ENCODE measurements around the gene CRYBA1.
"Not testable (repeated sequence)": the region's sequence is repeated elsewhere in the genome, so short reads cannot be mapped to it uniquely, and the experiment has no call there.

The CRYBA1 gene

GRCh38 chr17:29246628-29247027 is at the start of gene CRYBA1:
Gene CRYBA1 (plus strand): TSS chr17:29246859. CDS start chr17:29246864, 5 bp downstream.
- no peak for DNase-seq (ENCODE audit: low spot score)

GRCh38 chr17:29197516-29198272 is 49.0 kb upstream of the CRYBA1 start:
- DNase-seq (ENCODE audit: low spot score): no peak

GRCh38 chr17:29204068-29204804 is 42.4 kb upstream of the CRYBA1 start:
- not testable (repeated sequence) for DNase-seq (ENCODE audit: low spot score)

GRCh38 chr17:29205047-29205446 is 41.6 kb upstream of the CRYBA1 start:
- DNase-seq (ENCODE audit: low spot score): no peak

- DNase-seq (ENCODE audit: low spot score): no peak
These were observed 38.7 kb upstream of the CRYBA1 start for GRCh38 chr17:29207975-29208374.

- no peak for DNase-seq (ENCODE audit: low spot score)
These were observed 37.6 kb upstream of the CRYBA1 start for GRCh38 chr17:29209073-29209472.

- peak; percentile 22 for DNase-seq (ENCODE audit: low spot score)
These were observed 35.8 kb upstream of the CRYBA1 start for GRCh38 chr17:29210879-29211278.

GRCh38 chr17:29212094-29212631 is 34.5 kb upstream of the CRYBA1 start:
- no peak for DNase-seq (ENCODE audit: low spot score)

- DNase-seq (ENCODE audit: low spot score): peak; percentile 53
These were observed 34.0 kb upstream of the CRYBA1 start for GRCh38 chr17:29212681-29213121.

GRCh38 chr17:29214215-29215146 is 32.2 kb upstream of the CRYBA1 start:
- DNase-seq (ENCODE audit: low spot score): no peak

- no peak for DNase-seq (ENCODE audit: low spot score)
These were observed 31.5 kb upstream of the CRYBA1 start for GRCh38 chr17:29215174-29215573.

GRCh38 chr17:29215717-29216116 is 30.9 kb upstream of the CRYBA1 start:
- no peak for DNase-seq (ENCODE audit: low spot score)

- DNase-seq (ENCODE audit: low spot score): no peak
These were observed 30.5 kb upstream of the CRYBA1 start for GRCh38 chr17:29216181-29216580.

GRCh38 chr17:29216856-29217255 is 29.8 kb upstream of the CRYBA1 start:
- no peak for DNase-seq (ENCODE audit: low spot score)

GRCh38 chr17:29219378-29220047 is 27.1 kb upstream of the CRYBA1 start:
- DNase-seq (ENCODE audit: low spot score): peak; percentile 88

- DNase-seq (ENCODE audit: low spot score): not testable (repeated sequence)
These were observed 25.3 kb upstream of the CRYBA1 start for GRCh38 chr17:29221338-29221737.

GRCh38 chr17:29225396-29225795 is 21.3 kb upstream of the CRYBA1 start:
- no peak for DNase-seq (ENCODE audit: low spot score)

- no peak for DNase-seq (ENCODE audit: low spot score)
These were observed 13.4 kb upstream of the CRYBA1 start for GRCh38 chr17:29233301-29233700.

GRCh38 chr17:29234972-29235371 is 11.7 kb upstream of the CRYBA1 start:
- DNase-seq (ENCODE audit: low spot score): not testable (repeated sequence)

GRCh38 chr17:29235904-29236303 is 10.8 kb upstream of the CRYBA1 start:
- no peak for DNase-seq (ENCODE audit: low spot score)

GRCh38 chr17:29237476-29238132 is 9.1 kb upstream of the CRYBA1 start:
- DNase-seq (ENCODE audit: low spot score): peak; percentile 56

Data from GM03348 (cell line).